ENCODE results near the gene CCDC127.
A peak's percentile ranks its signal among the peaks of the same experiment; 100 is the strongest.
"Not testable (repeated sequence)": the region's sequence is repeated elsewhere in the genome, so short reads cannot be mapped to it uniquely, and the experiment has no call there.

CCDC127 gene

DNA sequence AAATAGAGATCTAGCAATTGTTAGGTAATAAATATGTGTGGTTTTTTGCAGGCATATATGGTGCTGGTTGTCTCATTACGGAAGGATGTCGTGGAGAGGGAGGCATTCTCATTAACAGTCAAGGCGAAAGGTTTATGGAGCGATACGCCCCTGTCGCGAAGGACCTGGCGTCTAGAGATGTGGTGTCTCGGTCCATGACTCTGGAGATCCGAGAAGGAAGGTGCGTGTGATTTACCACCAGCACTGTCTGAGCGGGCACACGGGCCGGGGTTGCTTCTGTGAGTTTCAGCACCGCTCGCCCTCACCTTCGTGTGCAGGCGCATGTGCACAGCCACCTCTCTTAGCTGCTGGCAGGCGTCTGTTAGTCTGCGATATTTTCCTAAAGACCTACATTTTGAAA, 15.5 kb upstream of the CCDC127 start:
- DNase-seq: not testable (repeated sequence)

DNA sequence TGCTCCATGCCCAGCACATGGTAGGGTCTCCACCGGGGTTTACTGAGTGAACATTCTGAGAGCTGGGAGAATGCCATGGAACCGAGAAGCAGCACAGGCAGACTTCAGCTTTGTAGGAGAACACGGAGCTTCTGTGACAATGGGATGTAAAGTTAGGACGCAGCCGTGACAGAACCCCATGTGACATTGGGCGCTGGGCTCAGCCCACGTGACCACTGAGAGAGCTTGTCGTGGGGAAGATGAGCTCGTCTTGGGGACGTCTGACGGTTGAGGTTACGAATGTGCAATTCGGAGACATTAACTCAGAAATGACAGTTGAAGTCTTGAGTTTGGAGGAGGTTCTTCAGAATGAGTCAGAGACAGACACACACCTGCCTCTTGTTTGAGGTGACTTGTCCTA, 13.7 kb upstream of the CCDC127 start:
- no peak for DNase-seq

DNA sequence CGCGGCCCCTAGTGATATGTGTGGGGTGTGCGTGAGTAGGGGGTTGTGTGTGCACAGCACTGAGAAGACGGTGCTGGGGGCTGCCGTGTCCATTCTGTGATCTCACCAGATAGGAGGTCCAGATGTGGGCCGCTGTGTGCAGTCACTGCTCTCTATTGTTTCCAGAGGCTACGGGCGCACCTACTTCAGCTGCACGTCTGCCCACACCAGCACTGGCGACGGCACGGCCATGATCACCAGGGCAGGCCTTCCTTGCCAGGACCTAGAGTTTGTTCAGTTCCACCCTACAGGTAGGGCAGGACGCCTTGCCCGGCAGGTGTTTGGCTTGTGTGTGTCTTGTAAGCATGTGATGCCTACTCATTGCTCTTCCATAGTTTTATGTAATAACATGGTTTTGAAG, 12.8 kb upstream of the CCDC127 start:
- no peak for DNase-seq

DNA sequence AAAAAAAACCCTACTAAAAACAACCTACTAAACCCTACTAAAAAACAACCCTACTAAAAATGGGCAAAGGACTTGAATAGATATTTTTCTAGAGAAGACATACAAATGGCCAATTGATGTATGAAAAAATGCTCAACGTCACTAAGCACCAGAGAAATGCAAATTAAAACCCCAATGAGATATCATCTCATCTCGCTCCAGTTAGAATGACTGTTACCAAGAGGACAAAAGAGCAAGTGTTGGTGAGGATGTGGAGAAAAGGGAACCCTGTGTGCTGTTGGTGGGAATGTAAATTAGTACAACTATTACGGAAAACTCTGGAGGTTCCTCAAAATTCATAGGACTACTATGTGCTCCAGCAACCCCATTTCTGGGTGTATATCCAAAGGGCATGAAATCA, 10.9 kb upstream of the CCDC127 start:
- no peak for DNase-seq

DNA sequence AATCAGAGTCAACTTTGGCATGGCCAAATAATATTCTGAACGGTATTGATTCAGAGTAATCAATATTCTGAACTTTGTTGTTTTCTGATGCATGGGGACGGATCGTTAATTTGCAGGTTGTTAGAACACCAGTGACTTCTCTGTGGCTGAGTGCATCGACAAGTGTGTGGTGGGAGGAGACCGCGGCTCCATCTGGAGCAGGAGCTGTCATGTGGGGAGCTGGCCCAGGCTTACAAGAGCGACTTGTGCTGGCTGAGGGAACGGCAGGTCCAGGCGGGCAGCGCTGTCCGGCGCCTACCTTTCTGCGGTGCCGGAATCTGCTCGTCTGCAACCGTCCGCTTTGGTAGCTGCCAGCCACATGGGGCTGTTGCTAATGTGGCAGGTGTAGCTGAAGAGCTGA, 9.4 kb upstream of the CCDC127 start:
- DNase-seq: not testable (repeated sequence)

DNA sequence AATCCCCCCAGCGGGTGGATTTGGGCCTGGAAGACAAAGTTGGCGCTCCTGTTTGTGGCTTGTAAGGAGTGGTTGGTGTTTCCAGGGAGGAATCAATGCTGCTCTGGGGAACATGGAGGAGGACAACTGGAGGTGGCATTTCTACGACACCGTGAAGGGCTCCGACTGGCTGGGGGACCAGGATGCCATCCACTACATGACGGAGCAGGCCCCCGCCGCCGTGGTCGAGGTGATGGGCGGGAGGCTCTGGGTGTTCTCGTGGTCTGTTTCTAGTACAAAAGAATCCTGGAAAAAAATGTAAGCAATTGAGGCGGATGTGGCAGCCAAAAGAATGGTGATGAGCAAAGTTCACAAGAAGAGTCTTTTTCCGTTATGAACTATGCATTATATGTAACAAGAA, 7.4 kb upstream of the CCDC127 start:
- no peak for DNase-seq

DNA sequence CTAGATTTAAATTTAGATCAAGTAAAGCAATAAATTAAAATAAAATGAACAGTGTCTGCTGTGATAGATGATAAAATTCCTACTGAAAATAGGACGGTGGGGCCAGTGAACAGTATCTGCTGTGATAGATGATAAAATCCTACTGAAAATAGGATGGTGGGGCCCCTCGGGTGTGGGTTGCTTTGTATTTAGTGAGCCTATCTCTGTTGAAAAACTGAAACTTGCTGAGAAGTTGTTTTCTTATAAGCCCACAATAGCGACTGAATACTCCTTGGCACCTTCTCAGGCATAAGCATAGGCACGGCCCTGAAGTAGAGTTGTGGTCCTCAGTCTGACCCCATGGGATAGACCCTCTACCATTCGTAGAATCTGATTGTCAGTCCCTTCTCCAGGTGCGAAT, 5.8 kb upstream of the CCDC127 start:
- no peak for DNase-seq

DNA sequence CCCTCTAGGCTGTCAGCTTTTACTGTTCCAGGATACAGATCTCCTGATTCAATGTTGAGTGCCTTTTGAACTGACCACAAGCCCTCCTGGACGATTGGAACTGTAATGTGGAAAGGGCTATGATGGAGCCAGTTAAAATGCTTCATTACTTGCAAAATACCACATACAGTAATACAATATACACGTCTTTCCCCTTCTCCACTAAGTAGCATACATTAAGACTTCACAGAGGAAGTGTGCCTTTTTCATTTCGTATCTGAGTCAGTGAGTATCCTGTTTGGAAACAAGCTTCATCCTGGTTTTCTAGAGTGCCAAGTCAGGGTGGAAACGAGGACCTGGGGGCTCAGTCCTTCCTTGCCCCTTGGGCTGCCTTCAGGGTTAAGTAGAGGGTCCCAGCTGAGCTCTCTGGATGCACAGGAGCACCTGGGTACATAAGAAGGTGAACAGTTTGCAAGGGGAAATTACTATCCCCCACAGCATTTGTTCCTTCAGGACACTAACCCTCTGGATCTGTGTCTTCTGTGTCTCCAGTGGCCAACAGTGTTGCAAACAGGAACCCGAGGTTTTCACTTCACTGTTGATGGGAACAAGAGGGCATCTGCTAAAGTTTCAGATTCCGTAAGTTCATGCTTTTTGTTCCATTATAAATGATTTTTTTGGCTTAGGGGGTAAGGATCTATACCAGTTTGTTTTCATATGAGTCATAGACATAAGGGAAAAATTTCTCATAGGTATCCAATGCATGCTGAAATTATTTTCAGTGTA, 5.2 kb upstream of the CCDC127 start:
- not testable (repeated sequence) for DNase-seq

DNA sequence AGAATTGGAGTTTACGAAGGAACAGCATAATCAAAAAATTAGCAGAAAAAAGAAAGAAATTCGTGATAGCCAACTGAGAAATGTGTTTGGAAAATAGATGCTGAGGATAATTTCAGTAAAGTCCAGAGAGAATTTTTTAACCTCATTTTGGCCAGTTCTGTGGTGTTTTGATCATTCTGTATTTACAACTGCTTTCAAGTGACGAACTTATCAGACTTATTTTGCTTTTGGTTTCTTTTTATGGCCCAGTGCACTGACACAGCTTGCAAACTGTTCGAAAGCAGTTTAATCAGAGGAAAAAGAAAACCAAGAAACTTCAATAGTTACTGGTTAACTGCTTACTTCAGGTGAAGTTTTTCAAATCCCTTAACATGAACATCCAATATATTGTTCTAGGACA, 2.0 kb upstream of the CCDC127 start:
- DNase-seq: no peak

DNA sequence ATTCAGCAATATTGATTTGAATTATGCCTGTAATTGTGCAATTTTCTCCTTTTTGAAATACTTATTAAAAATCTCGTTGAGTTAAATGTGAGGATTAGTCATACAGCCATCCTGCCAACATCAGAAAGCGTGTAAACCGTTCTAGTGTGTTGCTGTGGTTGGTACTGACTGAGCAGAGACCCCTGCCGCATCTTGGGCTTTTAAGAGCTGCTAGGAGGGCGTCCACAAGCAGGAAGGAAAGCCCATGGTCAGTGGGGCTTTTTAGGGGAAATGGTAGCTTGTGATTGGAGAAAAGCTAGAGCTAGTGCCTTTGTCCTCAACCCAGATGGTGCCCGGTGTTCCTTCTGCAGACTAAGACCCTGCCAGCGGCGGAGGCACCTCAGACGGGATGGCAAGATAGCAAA, 1.5 kb upstream of the CCDC127 start:
- DNase-seq: no peak

DNA sequence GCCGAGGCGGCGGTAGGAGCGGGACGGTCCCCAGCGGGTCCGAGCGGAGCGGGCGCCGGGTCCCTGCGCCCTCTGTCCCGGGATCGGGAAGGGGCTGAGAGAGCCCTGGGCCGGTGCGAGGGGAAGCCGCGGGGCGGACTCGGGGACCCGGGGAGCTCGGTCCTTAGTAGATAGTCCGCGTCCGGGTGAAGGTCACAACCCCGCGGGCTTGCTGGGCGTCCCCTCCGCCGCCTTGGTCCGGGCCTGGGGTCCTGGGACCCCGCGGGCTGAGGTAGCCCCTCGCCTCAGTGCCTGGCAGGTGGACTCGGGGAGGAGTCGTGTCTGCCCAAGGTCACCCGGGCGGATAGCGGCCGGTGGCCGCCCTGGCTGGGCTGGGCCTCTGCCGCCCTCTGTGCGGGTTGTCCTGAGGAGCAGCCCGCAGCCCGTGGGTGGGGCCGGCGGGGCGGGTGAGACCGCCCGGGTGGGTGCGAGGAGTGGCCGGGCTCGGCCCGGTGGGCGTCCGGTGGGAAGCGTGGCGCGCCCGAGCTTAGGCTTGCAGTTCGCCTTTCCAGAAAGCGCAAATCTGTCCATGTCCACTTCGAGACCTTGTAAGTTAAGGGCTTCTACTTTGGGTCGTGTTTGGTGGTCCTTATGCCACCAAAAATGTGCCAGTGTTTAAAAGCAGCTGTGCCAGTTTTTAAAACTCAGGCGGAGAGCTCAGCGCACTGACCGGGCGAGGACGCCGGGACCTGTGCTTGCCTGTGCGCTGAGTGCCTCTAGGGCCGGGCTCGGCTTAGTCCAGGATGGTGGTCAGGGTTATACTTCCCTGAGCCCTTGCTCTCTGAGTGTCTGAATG, 721 bp upstream of the CCDC127 start:
- DNase-seq: peak; percentile 13 to 37

DNA sequence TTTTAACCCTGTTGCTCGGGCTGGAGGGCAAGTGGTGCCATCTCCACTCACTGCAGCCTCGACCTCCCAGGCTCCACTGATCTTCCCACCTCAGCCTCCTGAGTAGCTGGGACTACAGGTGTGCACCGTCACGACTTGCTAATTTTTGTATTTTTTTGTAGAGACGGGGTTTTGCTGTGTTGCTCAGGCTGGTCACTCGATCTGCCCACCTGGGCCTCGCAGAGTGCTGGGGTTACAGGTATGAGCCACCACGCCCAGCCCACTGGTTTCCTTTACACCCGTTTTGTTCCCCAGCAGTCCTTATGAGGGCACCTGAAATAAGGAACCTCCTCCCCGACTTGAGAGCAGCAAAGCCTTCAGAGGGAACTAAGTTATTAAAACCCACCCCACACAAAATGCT, 1.9 kb downstream of the CCDC127 start:
- DNase-seq: not testable (repeated sequence)

DNA sequence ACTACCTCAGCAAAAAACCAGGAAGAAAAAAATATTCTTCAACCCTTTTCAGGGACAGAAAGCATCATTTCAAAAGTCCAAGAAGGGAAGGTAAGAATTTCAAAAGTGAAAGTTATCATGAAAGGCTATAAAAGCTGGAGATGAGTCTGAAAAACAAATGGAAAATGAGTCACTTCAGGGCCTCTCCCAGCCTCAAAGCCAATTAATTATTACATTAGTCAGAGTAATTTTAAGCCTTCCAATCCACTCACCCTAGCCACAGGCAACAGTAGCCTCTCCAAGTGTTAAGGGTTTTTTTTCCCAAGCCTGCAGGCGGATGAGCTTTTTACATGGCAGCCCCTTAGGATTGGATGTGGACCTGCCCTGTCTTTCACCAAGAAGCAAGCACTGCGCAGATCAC, 2.7 kb downstream of the CCDC127 start:
- DNase-seq: not testable (repeated sequence)

DNA sequence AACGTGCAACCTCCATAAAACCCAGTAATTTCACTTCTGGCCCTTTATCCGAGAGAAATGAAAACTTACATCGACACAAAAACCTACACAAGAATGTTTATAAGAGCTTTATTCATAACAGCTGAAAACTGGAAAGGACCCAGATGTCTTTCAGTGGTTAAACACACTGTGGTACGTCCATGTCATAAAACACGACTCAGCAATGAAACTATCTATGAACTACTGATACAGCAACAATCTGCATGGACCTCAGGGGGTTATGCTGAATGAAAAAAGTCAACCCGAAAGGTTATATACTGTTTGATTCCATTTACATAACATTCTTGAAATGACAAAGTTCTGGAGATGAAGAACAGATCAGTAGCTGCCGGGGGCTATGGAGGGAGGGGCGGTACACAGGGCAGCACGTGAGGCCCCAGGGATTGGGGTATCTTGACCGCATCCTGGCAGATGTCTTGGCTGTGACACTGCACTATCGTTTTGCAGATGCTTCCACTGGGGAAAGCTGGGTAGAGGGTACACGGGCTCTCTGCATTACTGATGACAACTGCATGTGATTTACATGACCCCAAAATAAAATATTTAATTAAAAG, 4.1 kb downstream of the CCDC127 start:
- no peak for DNase-seq

DNA sequence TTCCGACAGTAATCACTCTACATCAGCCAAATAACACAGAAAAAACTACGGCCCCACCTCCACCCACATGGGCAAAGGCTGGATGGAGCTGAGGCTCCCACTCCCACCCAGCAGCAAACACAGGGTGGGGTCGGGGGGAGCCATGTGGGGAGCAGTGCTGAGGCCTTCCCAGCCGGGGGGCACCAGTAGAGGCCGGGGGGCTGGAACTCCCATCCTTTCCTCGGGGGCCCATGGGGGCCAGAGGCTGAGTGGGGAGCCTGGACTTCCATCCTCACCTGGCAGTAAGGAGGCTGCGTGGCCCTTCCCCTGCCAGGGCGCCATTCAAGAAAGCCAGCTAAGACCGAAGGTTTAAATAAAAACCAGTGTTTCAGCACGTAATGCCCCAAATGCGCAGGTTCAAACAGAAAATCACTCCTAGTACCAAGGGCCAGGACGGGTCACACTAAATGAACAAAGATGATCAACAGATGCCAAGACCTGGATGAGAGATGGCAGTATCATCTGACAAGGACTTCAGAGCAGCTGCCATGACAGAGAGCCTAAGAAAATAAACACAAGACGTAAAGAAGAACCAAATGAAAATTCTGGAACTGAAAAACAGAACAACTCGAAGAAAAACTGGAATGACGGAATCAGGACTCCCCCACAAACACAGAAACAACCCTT, 9.4 kb downstream of the CCDC127 start:
- no peak for DNase-seq

DNA sequence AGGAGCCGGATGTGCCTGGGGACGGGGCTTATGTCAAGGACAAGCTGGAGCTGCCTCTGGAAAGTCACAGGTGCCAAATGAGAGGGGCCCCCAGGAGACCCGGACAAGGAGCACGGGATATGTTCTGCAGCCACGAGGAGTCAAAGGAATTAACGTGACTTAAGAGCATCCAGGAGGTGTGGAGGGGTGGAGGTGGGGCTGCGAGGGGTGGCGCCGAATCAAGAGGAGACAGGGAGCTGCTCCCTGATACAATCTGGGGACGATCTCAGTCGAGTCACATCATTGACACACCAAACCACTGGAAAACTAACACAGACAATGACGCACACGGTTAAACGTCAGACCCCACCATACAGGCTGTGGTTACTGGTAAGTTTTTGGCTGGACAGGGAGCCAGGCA, 10.4 kb downstream of the CCDC127 start:
- DNase-seq: no peak

DNA sequence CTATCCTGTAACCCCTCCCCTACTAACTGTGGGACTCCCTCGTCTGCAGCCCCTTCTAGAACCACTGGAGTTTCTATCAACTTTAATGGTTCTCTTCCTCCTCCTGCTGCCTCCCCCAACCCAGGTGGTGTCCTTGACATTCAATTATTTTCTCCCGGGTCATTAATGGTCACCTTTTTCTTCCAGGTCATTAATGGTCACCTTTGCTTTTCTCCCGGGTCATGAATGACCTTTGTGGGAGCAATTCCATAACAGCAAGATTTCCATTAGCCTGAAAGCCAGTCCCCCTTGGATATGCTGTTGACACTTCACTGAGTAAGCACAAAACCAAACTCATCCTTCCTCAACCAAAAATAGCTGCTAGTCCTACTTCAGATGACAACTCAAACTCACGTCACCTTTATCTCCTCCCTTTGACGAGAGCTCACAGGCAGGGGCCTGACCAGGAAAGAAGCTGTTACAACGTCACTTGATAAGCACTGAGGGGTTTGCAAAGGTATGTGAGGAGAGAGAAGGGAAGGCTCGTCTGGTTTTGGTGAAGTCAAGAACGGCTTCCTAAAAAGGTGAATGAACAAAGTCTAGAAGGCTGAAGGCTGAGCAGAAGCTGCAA, 10.9 kb downstream of the CCDC127 start:
- DNase-seq: no peak

DNA sequence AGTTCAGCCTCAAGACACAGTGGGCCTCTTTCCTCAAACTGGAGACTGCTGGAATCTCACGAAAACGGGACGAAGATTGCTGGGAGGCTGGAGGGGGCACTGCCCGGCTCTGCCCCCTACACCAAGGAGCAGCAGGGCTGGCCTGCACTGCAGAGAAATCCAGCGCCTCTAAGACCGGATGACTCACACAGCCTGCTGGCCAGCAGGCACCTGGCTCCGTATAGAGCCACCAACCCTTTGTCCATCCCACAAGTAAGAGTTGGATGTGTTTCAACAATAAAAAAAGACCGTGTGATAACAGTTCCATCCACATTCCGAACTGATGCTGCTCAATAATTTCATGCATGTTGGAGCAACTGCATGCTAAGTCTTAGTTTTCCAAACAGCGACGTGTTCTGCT, 11.5 kb downstream of the CCDC127 start:
- DNase-seq: no peak

DNA sequence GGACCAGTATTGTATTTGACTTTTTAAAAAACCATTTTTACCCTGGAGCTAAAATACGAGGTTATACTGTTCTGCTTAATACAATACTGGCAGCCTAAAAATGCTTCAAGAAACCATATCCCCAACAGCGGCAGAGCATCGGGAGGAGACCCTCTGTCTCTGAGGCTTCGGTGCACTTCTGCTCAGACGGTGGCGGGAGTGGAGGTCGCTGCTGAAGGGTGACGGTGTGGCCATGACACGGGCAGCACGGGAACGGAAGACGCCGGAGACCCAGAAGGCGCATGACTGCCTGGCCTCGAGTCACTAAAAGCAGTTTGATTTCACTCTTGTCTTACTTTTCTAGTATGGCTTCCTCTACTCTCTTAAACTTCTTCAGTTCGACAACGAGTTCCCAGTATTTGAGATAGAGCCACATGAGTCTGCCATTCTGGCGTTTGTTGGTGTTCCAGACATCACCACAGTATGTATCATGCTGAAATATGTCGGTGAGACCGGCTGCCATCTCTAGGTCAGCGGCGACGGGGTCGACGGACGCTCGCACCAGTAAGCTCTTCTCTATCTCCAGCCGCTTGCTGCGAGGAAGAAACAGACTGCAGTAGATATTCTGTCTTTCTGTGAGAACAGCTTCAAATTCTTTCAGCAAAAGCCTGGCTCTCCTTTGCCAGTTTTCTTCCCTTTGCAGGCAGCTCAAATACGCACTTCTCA, 12.8 kb downstream of the CCDC127 start:
- DNase-seq: no peak

DNA sequence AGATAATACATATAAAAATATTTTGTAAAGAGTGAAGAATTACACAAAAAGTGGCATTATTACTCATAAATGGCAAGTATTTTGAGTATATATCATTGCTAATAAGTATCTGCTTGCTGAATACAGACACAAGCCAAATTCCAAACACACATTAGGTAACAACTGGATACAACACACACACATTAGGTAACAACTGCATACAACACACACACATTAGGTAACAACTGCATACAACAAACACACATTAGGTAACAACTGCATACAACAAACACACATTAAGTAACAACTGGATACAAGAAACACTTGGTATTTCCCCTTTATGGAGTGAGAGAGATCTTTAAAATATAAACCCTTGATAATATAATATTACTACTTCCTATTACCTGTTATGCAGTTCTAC, 13.5 kb downstream of the CCDC127 start:
- DNase-seq: no peak

DNA sequence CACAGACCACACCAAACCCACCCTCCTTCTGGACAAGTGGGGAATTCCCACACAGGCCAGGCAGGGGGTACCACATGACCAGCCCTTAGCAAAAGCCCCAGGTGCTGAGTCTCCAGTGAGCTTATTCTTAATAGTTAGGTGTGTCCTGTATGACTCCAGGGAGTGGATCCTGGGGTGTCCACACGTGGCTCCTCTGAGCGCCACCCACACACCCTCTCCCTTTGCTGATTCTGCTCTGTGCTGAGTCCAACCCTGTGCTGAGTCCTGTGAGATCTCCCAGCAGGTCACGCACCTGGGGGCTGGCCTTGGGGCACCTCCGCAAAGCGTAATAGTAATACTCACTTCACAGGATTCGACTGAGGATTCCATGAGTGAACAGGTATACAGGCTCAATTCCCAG, 14.0 kb downstream of the CCDC127 start:
- no peak for DNase-seq

DNA sequence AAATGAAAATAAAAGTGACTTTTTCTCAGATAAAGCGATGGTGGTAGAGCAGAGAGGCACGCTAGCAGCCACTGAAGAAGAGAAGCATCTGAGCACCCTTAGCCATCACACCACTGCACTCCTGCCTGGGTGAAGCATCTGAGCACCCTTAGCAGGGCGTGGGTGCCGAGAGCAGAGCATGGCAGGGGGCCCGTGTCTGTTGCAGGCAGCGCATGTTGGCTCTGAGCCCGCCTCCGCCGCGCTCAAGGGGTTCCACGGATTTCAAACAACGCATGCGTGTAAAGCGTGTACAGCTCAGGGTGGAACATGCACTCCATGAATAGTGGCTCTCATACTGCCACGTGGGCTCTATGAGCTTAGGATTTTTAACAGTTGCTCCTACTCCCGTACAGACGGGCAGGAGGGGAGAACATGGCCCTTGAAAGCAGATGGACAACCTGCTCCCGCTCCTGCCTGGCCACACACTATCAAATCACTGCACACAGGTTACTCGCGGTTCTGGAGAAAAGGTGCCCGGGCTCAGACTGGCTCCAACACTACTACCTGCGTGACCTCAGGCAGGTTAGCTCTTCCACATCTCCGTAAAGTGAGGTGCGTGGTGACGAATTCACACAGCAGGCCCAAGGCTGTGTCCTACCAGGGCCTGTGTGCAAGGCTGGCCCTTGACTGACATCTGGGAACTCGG, 14.6 kb downstream of the CCDC127 start:
- DNase-seq: no peak
